A549 (cell line): ENCODE data around the gene ETV1. TPM values are rescaled to one million over a fixed set of nuclear protein-coding genes. Genes with fewer than 3 reads are reported as not detected.

Experiments used
- ATAC-seq, 2 experiments: fragments of 200-7000 bp in 1 of 2; fragments of >200 bp in 1 of 2; cut with Nextera tagmentation in 1 of 2; cut with Tn5 transposase in 1 of 2; 3 replicates each; pipeline versions ENCODE4 v1.8.0 to v1.9.1; 2018 to 2020; ENCODE audit warnings: mild to moderate bottlenecking in 1 of 2, moderate library complexity in 1 of 2
- CTCF ChIA-PET: fragments of 300-600 bp; sonication (Branson Sonifier 250); formaldehyde crosslinking; extraction: SDS; loops from one replicate; lab custom pipeline; 2021; ENCODE audit warnings: antibody characterized with exemption, inconsistent platforms; lab: Yijun Ruan, JAX
- POLR2A ChIA-PET: fragments of 350-600 bp; formaldehyde crosslinking; extraction: SDS; loops from one replicate; lab custom pipeline; 2021; ENCODE audit warnings: antibody characterized with exemption, inconsistent platforms; lab: Yijun Ruan, JAX
- DNase-seq, 2 experiments: peaks; one replicate each; pipeline versions ENCODE4 v3.0.0 to v3.0.0-alpha.2; 2011 to 2016; ENCODE audit warnings: low read depth in 1 of 2, low spot score in 1 of 2
- FAIRE-seq: peaks from 2 replicates; lab custom pipeline; 2011; peaks lifted over from hg19 to GRCh38; lab: Jason Lieb, UNC
- H3K27ac ChIP-seq, 2 experiments: fragments of >200 bp; sonication (Bioruptor Twin); formaldehyde crosslinking; 3 replicates each; pipeline ENCODE4 v1.5.1; 2016 to 2017
- H3K4me1 ChIP-seq: fragments of >200 bp; sonication (Bioruptor Twin); formaldehyde crosslinking; 3 replicates; pipeline ENCODE4 v1.6.1; 2016
- H3K4me2 ChIP-seq: fragments of >200 bp; sonication (Bioruptor Twin); formaldehyde crosslinking; 3 replicates; pipeline ENCODE4 v1.6.1; 2016
- H3K4me3 ChIP-seq: fragments of >200 bp; sonication (Bioruptor Twin); formaldehyde crosslinking; 3 replicates; pipeline ENCODE4 v1.5.1; 2016
- H3K9me3 ChIP-seq: fragments of >200 bp; sonication (Bioruptor Twin); formaldehyde crosslinking; 3 replicates; pipeline ENCODE4 v1.6.1; 2016
- BHLHE40 ChIP-seq: IDR thresholded peaks from 2 replicates; pipeline ENCODE4 v1.6.1; 2012; ENCODE audit warnings: low read depth, low read length, inconsistent platforms
- CHD4 ChIP-seq: fragments of 200-600 bp; sonication (generic); IDR thresholded peaks from 2 replicates; pipeline ENCODE4 v1.6.1; 2016; ENCODE audit warnings: antibody characterized with exemption, mild to moderate bottlenecking, borderline replicate concordance
- EP300 ChIP-seq, 2 experiments: fragments of >200 bp; sonication (Bioruptor Twin); formaldehyde crosslinking; IDR thresholded peaks; 2 replicates in 1 of 2; 3 replicates in 1 of 2; pipeline ENCODE4 v1.6.1; 2016 to 2017
- FOSL2 ChIP-seq, 2 experiments: fragments of 450-650 bp in 1 of 2; fragments of >200 bp in 1 of 2; sonication (Bioruptor Twin) in 1 of 2; formaldehyde crosslinking; IDR thresholded peaks; 2 replicates each; pipeline versions ENCODE4 v1.5.0 to v1.6.1; 2016 to 2020; ENCODE audit warnings: mild to moderate bottlenecking in 1 of 2, moderate library complexity in 1 of 2
- FOXS1 ChIP-seq: fragments of 250-450 bp; sonication (Bioruptor Pico); IDR thresholded peaks from 2 replicates; pipeline ENCODE4 v1.5.0; 2020; ENCODE audit warnings: mild to moderate bottlenecking, moderate library complexity
- HOXA7 ChIP-seq: fragments of 250-450 bp; sonication (Bioruptor Pico); IDR thresholded peaks from 2 replicates; pipeline ENCODE4 v1.5.0; 2020; ENCODE audit warnings: mild to moderate bottlenecking, moderate library complexity
- MAFK ChIP-seq: fragments of 450-650 bp; IDR thresholded peaks from 2 replicates; pipeline ENCODE4 v1.6.1; 2014; ENCODE audit not compliant: partially characterized antibody
- NFE2L2 ChIP-seq: fragments of 150-350 bp; conservative IDR thresholded peaks from 2 replicates; pipeline ENCODE4 v1.6.1; 2014; ENCODE audit warnings: low read length
- NPAS2 ChIP-seq: fragments of 250-450 bp; sonication (Bioruptor Pico); IDR thresholded peaks from 2 replicates; pipeline ENCODE4 v1.8.0; 2022; ENCODE audit warnings: mild to moderate bottlenecking, moderate library complexity, borderline replicate concordance
- RFX5 ChIP-seq: fragments of 450-650 bp; IDR thresholded peaks from 2 replicates; pipeline ENCODE4 v1.7.1; 2014; ENCODE audit warnings: antibody characterized with exemption, mild to moderate bottlenecking, moderate library complexity
- TFCP2L1 ChIP-seq: fragments of 250-450 bp; sonication (Bioruptor Pico); IDR thresholded peaks from 2 replicates; pipeline ENCODE4 v1.5.0; 2021; ENCODE audit warnings: mild to moderate bottlenecking
- TP53 ChIP-seq: fragments of 250-450 bp; sonication (Bioruptor Pico); IDR thresholded peaks from 2 replicates; pipeline ENCODE4 v1.5.0; 2021; ENCODE audit warnings: mild to moderate bottlenecking, moderate library complexity
- ZSCAN20 ChIP-seq: fragments of 250-450 bp; sonication (Bioruptor Pico); IDR thresholded peaks from 2 replicates; pipeline ENCODE4 v1.8.0; 2022; ENCODE audit warnings: mild to moderate bottlenecking, moderate library complexity
- WGBS: methylation state at CpG from one replicate; pipeline ENCODE4 v1.1.6; 2017; ENCODE audit errors: missing lambda C conversion rate; 5-methylcytosine and 5-hydroxymethylcytosine counted together
- polyA plus RNA-seq, 4 experiments: library from polyadenylated mRNA; depleted of rRNA in 3 of 4; stranded (reverse); fragments of >200 nt; fragmentation: RNase III in 1 of 4; extraction: RNeasy Plus Mini Kit Qiagen cat#74134 plus additional on column Dnase treatment in 1 of 4; gene quantifications; 2 replicates in 3 of 4; 3 replicates in 1 of 4; pipeline ENCODE4 v1.2.3, GENCODE V29; 2011 to 2017
- TF ChIP-seq, protein P1 (sequence below): fragments of >200 bp; sonication (Bioruptor Twin); formaldehyde crosslinking; IDR thresholded peaks from 3 replicates; pipeline ENCODE4 v1.5.1; 2016
- TF ChIP-seq, protein P2 (sequence below): fragments of 150-350 bp; IDR thresholded peaks from 2 replicates; pipeline ENCODE4 v1.6.1; 2014; ENCODE audit warnings: low read depth, mild to moderate bottlenecking, low read length
- TF ChIP-seq, protein P3 (sequence below): IDR thresholded peaks from 2 replicates; pipeline ENCODE4 v1.6.1; 2012
- TF ChIP-seq, protein P4 (sequence below): fragments of >200 bp; sonication (Bioruptor Twin); formaldehyde crosslinking; IDR thresholded peaks from 2 replicates; pipeline ENCODE4 v1.6.1; 2016
- TF ChIP-seq, protein P5 (sequence below): IDR thresholded peaks from 2 replicates; pipeline ENCODE4 v1.6.1; 2012; ENCODE audit warnings: low read depth, borderline replicate concordance
- TF ChIP-seq, protein P6 (sequence below): fragments of 200-600 bp; sonication (generic); IDR thresholded peaks from 2 replicates; pipeline ENCODE4 v1.6.1; 2016; ENCODE audit warnings: antibody characterized with exemption, mild to moderate bottlenecking, moderate library complexity

ETV1 gene
- polyA plus RNA-seq, 2 of the 4 experiments (the other 2 are of a cell fraction) = 1.3 to 6.2 TPM

DNA sequence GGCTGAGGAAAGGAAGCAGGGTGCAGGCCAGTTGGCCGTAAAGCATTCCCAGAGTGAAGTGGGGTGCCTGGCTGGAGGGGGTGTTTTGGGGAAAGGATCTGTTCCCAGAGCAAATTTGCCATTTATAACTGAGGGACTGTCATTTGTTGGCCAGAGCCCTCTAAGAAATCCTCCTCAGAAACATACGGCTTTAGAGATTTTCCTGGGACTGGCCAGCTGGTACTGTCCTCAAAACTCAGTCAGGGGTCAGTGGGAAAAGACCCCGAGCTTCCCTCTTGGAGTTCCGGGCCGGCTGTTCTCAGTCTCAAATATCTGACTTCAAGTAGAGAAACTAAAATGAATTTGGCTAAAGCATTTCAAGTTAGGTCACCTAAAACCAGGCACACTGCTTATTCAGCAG is 55.9 kb downstream of the ETV1 start:
- FAIRE-seq (no peak), ATAC-seq (no peak), DNase-seq (no peak)
- Histone ChIP-seq H3K4me3 (no peak overlapping the region), H3K4me1 (no peaks in the 10 kb centered on the region), H3K27ac (no peak overlapping the region), H3K4me2 (no peak overlapping the region)
- CTCF ChIA-PET = interaction anchor here (0.7 kb wide), 1 partner anchor 484 kb away, joined by 3 read pairs; no protein-coding TSS in a partner anchor
- WGBS = 55% methylated on average over 5 of the region's 5 CpGs
- POLR2A ChIA-PET = no interaction called here
- TF ChIP-seq MAFK (no peak), TFCP2L1 (CRISPR knock-in tag) (no peak), FOSL2 (IDR thresholded peaks at IDR 0.05) (no peak), FOSL2 (CRISPR knock-in tag; IDR thresholded peaks at IDR 0.05) (no peak), RFX5 (no peak), TP53 (CRISPR knock-in tag) (no peak), CHD4 (no peak), FOXS1 (CRISPR knock-in tag) (no peak), NFE2L2 (no peak), NPAS2 (CRISPR knock-in tag) (no peak), ZSCAN20 (CRISPR knock-in tag) (no peak), EP300 (IDR thresholded peaks at IDR 0.05) (no peak), HOXA7 (CRISPR knock-in tag) (no peak), BHLHE40 (no peak)
- TF ChIP-seq, protein P1, sequence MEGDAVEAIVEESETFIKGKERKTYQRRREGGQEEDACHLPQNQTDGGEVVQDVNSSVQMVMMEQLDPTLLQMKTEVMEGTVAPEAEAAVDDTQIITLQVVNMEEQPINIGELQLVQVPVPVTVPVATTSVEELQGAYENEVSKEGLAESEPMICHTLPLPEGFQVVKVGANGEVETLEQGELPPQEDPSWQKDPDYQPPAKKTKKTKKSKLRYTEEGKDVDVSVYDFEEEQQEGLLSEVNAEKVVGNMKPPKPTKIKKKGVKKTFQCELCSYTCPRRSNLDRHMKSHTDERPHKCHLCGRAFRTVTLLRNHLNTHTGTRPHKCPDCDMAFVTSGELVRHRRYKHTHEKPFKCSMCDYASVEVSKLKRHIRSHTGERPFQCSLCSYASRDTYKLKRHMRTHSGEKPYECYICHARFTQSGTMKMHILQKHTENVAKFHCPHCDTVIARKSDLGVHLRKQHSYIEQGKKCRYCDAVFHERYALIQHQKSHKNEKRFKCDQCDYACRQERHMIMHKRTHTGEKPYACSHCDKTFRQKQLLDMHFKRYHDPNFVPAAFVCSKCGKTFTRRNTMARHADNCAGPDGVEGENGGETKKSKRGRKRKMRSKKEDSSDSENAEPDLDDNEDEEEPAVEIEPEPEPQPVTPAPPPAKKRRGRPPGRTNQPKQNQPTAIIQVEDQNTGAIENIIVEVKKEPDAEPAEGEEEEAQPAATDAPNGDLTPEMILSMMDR = no peak
- TF ChIP-seq, protein P2, sequence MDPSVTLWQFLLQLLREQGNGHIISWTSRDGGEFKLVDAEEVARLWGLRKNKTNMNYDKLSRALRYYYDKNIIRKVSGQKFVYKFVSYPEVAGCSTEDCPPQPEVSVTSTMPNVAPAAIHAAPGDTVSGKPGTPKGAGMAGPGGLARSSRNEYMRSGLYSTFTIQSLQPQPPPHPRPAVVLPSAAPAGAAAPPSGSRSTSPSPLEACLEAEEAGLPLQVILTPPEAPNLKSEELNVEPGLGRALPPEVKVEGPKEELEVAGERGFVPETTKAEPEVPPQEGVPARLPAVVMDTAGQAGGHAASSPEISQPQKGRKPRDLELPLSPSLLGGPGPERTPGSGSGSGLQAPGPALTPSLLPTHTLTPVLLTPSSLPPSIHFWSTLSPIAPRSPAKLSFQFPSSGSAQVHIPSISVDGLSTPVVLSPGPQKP = no peak
- TF ChIP-seq, protein P3, sequence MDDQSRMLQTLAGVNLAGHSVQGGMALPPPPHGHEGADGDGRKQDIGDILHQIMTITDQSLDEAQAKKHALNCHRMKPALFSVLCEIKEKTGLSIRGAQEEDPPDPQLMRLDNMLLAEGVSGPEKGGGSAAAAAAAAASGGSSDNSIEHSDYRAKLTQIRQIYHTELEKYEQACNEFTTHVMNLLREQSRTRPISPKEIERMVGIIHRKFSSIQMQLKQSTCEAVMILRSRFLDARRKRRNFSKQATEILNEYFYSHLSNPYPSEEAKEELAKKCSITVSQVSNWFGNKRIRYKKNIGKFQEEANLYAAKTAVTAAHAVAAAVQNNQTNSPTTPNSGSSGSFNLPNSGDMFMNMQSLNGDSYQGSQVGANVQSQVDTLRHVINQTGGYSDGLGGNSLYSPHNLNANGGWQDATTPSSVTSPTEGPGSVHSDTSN = no peak
- TF ChIP-seq, protein P4, sequence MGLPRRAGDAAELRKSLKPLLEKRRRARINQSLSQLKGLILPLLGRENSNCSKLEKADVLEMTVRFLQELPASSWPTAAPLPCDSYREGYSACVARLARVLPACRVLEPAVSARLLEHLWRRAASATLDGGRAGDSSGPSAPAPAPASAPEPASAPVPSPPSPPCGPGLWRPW = no peak
- TF ChIP-seq, protein P5, sequence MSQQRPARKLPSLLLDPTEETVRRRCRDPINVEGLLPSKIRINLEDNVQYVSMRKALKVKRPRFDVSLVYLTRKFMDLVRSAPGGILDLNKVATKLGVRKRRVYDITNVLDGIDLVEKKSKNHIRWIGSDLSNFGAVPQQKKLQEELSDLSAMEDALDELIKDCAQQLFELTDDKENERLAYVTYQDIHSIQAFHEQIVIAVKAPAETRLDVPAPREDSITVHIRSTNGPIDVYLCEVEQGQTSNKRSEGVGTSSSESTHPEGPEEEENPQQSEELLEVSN = no peak
- TF ChIP-seq, protein P6, sequence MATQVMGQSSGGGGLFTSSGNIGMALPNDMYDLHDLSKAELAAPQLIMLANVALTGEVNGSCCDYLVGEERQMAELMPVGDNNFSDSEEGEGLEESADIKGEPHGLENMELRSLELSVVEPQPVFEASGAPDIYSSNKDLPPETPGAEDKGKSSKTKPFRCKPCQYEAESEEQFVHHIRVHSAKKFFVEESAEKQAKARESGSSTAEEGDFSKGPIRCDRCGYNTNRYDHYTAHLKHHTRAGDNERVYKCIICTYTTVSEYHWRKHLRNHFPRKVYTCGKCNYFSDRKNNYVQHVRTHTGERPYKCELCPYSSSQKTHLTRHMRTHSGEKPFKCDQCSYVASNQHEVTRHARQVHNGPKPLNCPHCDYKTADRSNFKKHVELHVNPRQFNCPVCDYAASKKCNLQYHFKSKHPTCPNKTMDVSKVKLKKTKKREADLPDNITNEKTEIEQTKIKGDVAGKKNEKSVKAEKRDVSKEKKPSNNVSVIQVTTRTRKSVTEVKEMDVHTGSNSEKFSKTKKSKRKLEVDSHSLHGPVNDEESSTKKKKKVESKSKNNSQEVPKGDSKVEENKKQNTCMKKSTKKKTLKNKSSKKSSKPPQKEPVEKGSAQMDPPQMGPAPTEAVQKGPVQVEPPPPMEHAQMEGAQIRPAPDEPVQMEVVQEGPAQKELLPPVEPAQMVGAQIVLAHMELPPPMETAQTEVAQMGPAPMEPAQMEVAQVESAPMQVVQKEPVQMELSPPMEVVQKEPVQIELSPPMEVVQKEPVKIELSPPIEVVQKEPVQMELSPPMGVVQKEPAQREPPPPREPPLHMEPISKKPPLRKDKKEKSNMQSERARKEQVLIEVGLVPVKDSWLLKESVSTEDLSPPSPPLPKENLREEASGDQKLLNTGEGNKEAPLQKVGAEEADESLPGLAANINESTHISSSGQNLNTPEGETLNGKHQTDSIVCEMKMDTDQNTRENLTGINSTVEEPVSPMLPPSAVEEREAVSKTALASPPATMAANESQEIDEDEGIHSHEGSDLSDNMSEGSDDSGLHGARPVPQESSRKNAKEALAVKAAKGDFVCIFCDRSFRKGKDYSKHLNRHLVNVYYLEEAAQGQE = no peak
- TF ChIP-seq, all 56 proteins: peak for 0
- H3K9me3 ChIP-seq = no peaks in the 10 kb centered on the region
